ENCODE measurements around the gene PGM1. TPM values are rescaled to one million over a fixed set of nuclear protein-coding genes. Genes with fewer than 3 reads are reported as not detected.
"Not testable (repeated sequence)": the region's sequence is repeated elsewhere in the genome, so short reads cannot be mapped to it uniquely, and the experiment has no call there.

Gene PGM1
- polyA plus RNA-seq = 24.7 TPM

GRCh38 chr1:63593303-63593885, at the start of gene PGM1:
Gene PGM1, plus strand, starts transcription at chr1:63593411. Its CDS starts 78 bp downstream, at chr1:63593489.
- Mint-ChIP-seq H3K36me3 (no peaks in the 10 kb centered on the region), H3K27ac (peak within 1 kb of the TSS; percentile 93 to 98 (median 95)), H3K4me1 (peaks cover 7 to 12% (median 10%) of the 10 kb centered on the region in 3 donors), H3K9me3 (no peaks in the 10 kb centered on the region), H3K27me3 (no peaks in the 10 kb centered on the region), H3K4me3 (peak within 1 kb of the TSS; percentile 94 to 99 (median 98))

- no peaks in the 10 kb centered on the region for H3K4me1 Mint-ChIP-seq
- H3K9me3 Mint-ChIP-seq = no peaks in the 10 kb centered on the region
These were observed 47.4 kb upstream of the PGM1 start for GRCh38 chr1:63545780-63546179.

GRCh38 chr1:63547621-63548294, 45.5 kb upstream of the PGM1 start:
- no peak overlapping the region for H3K4me3 Mint-ChIP-seq
- H3K9me3 Mint-ChIP-seq = no peaks in the 10 kb centered on the region
- H3K27ac Mint-ChIP-seq = no peak overlapping the region
- H3K27me3 Mint-ChIP-seq = no peaks in the 10 kb centered on the region
- peaks cover 10% of the 10 kb centered on the region for H3K36me3 Mint-ChIP-seq
- no peaks in the 10 kb centered on the region for H3K4me1 Mint-ChIP-seq

More at GRCh38 chr1:63545780-63546179, 47.4 kb upstream of the PGM1 start:
- Mint-ChIP-seq H3K4me3 (no peak overlapping the region), H3K27ac (no peak overlapping the region), H3K27me3 (no peaks in the 10 kb centered on the region), H3K36me3 (peaks cover 10% of the 10 kb centered on the region)

- Mint-ChIP-seq H3K27ac (no peak overlapping the region), H3K27me3 (no peaks in the 10 kb centered on the region), H3K9me3 (no peaks in the 10 kb centered on the region), H3K36me3 (peaks cover 10% of the 10 kb centered on the region), H3K4me3 (no peak overlapping the region), H3K4me1 (no peaks in the 10 kb centered on the region)
These were observed 44.9 kb upstream of the PGM1 start for GRCh38 chr1:63548303-63548702.

GRCh38 chr1:63548877-63549276, 44.3 kb upstream of the PGM1 start:
- H3K4me3 Mint-ChIP-seq = no peak overlapping the region
- H3K9me3 Mint-ChIP-seq = no peaks in the 10 kb centered on the region
- no peaks in the 10 kb centered on the region for H3K4me1 Mint-ChIP-seq
- H3K27ac Mint-ChIP-seq = no peak overlapping the region
- H3K36me3 Mint-ChIP-seq = peaks cover 10% of the 10 kb centered on the region
- H3K27me3 Mint-ChIP-seq = no peaks in the 10 kb centered on the region

GRCh38 chr1:63555480-63555879, 37.7 kb upstream of the PGM1 start:
- no peaks in the 10 kb centered on the region for H3K27me3 Mint-ChIP-seq
- peaks cover 3% of the 10 kb centered on the region for H3K36me3 Mint-ChIP-seq
- H3K9me3 Mint-ChIP-seq = no peaks in the 10 kb centered on the region
- H3K27ac Mint-ChIP-seq = no peak overlapping the region
- no peak overlapping the region for H3K4me3 Mint-ChIP-seq
- H3K4me1 Mint-ChIP-seq = no peaks in the 10 kb centered on the region

GRCh38 chr1:63557365-63557987, 35.7 kb upstream of the PGM1 start:
- no peaks in the 10 kb centered on the region for H3K4me1 Mint-ChIP-seq
- H3K9me3 Mint-ChIP-seq = no peaks in the 10 kb centered on the region
- H3K4me3 Mint-ChIP-seq = no peak overlapping the region
- H3K27ac Mint-ChIP-seq = no peak overlapping the region
- H3K36me3 Mint-ChIP-seq = no peaks in the 10 kb centered on the region
- H3K27me3 Mint-ChIP-seq = no peaks in the 10 kb centered on the region

- no peak overlapping the region for H3K4me3 Mint-ChIP-seq
- H3K9me3 Mint-ChIP-seq = no peaks in the 10 kb centered on the region
- H3K27me3 Mint-ChIP-seq = no peaks in the 10 kb centered on the region
- no peaks in the 10 kb centered on the region for H3K36me3 Mint-ChIP-seq
- H3K4me1 Mint-ChIP-seq = peaks cover 0 to 3% (median 0%) of the 10 kb centered on the region in 3 donors
- H3K27ac Mint-ChIP-seq = no peak overlapping the region
These were observed 33.9 kb upstream of the PGM1 start for GRCh38 chr1:63559357-63559756.

GRCh38 chr1:63563745-63564144, 29.5 kb upstream of the PGM1 start:
- Mint-ChIP-seq H3K9me3 (peaks cover 0 to 1% (median 0%) of the 10 kb centered on the region in 3 donors), H3K4me1 (peaks cover 0 to 3% (median 0%) of the 10 kb centered on the region in 3 donors), H3K27me3 (no peaks in the 10 kb centered on the region), H3K27ac (no peak overlapping the region), H3K4me3 (no peak overlapping the region), H3K36me3 (peaks cover 5% of the 10 kb centered on the region)

GRCh38 chr1:63569068-63569467, 24.1 kb upstream of the PGM1 start:
- Mint-ChIP-seq H3K36me3 (peaks cover 5% of the 10 kb centered on the region), H3K4me1 (no peaks in the 10 kb centered on the region), H3K4me3 (no peak overlapping the region), H3K27me3 (no peaks in the 10 kb centered on the region), H3K9me3 (peaks cover 0 to 1% (median 0%) of the 10 kb centered on the region in 3 donors), H3K27ac (no peak overlapping the region)

- H3K4me1 Mint-ChIP-seq = no peaks in the 10 kb centered on the region
These were observed 23.4 kb upstream of the PGM1 start for GRCh38 chr1:63569640-63570316.

GRCh38 chr1:63572686-63573085, 20.5 kb upstream of the PGM1 start:
- not testable (repeated sequence) for H3K36me3 Mint-ChIP-seq, H3K4me3 Mint-ChIP-seq, H3K4me1 Mint-ChIP-seq, H3K9me3 Mint-ChIP-seq, H3K27ac Mint-ChIP-seq, H3K27me3 Mint-ChIP-seq

More at GRCh38 chr1:63569640-63570316, 23.4 kb upstream of the PGM1 start:
- peaks cover 0 to 1% (median 0%) of the 10 kb centered on the region in 3 donors for H3K9me3 Mint-ChIP-seq
- H3K27me3 Mint-ChIP-seq = no peaks in the 10 kb centered on the region
- no peak overlapping the region for H3K4me3 Mint-ChIP-seq
- peaks cover 5% of the 10 kb centered on the region for H3K36me3 Mint-ChIP-seq
- no peak overlapping the region for H3K27ac Mint-ChIP-seq

GRCh38 chr1:63574203-63574796, 18.9 kb upstream of the PGM1 start:
- not testable (repeated sequence) for H3K9me3 Mint-ChIP-seq, H3K27me3 Mint-ChIP-seq, H3K36me3 Mint-ChIP-seq, H3K4me3 Mint-ChIP-seq, H3K4me1 Mint-ChIP-seq, H3K27ac Mint-ChIP-seq

- Mint-ChIP-seq H3K27ac (no peak overlapping the region), H3K9me3 (no peaks in the 10 kb centered on the region), H3K36me3 (peaks cover 2% of the 10 kb centered on the region), H3K4me1 (peaks cover 0 to 2% (median 0%) of the 10 kb centered on the region in 3 donors), H3K4me3 (no peak overlapping the region), H3K27me3 (no peaks in the 10 kb centered on the region)
These were observed 17.8 kb upstream of the PGM1 start for GRCh38 chr1:63575340-63575826.

- H3K36me3 Mint-ChIP-seq, H3K9me3 Mint-ChIP-seq, H3K4me1 Mint-ChIP-seq, H3K27me3 Mint-ChIP-seq, H3K4me3 Mint-ChIP-seq: not testable (repeated sequence)
- H3K27ac Mint-ChIP-seq = peak overlapping the region in 1 of 3 donors; percentile 36
These were observed 6.9 kb upstream of the PGM1 start for GRCh38 chr1:63586326-63586725.

Measured in IgD-negative memory B cell (primary cell).